Measurements from ENCODE around the gene WDR77.

GRCh38 chr1:111446967-111447892, 1.8 kb downstream of the WDR77 start:
- TF ChIP-seq CTCF (IDR thresholded peaks at IDR 0.05) (no peak), POLR2A (IDR thresholded peaks at IDR 0.05) (no peak), POLR2AphosphoS5 (IDR thresholded peaks at IDR 0.05; ENCODE audit: insufficient read depth in 1 of 2, low read depth in 1 of 2) (no peak)

All from vagina (tissue), 2 donors.